RPMI8226 (cell line): ENCODE results near the gene HDDC2.

Experiments
- DNase-seq: peaks from one replicate; pipeline ENCODE4 v3.0.0-alpha.2; 2015

The HDDC2 gene

DNA sequence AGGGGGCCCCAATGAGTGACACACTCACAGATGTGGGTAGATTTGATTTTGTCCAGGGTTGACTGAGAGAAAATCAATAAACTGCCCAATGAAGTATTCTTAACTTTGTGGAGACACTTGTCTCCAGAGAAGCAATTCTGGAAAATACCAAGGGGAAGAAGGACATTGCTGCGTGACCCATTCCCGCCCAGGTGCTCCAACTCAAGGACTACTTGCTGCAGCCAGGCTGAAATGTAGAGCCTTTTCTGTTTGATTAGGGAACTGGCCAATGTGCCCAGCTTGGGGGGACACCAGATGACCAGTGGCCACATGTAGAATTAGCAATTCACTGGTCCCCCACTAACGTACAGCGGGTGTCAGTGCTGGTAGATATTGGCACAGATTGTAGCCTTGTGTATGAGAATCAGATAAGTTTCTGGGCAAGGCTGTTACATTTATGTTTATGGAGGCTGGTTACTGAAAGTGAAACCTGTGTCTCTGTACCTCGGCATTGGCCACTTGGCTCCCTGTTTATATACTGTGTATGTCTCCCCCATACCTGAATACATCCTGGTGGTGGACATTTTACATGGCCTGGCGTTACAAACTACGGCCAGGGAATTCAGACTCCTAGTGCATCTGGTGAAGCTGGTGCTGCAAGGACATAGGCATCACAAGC, 32.3 kb downstream of the HDDC2 start:
- DNase-seq: no peak

DNA sequence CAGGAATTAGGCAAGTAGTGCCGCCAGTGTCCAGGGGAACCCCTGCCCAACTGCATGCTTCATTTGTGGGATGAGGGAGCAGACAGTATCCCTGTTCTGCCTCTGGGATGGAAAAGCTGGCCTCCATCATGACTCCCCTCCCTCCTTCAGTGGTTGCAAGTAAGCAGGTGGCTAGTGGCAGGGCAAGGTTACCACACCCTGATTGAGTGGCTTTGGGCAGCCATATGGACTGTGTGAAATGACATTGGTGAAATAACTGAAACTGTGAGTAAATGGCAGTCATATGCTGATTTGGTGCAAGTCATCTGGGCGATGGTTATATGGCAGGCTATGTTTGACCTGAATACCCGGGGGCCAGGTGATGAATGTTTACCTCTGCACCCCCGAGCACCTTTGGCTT, 33.0 kb downstream of the HDDC2 start:
- DNase-seq: no peak

DNA sequence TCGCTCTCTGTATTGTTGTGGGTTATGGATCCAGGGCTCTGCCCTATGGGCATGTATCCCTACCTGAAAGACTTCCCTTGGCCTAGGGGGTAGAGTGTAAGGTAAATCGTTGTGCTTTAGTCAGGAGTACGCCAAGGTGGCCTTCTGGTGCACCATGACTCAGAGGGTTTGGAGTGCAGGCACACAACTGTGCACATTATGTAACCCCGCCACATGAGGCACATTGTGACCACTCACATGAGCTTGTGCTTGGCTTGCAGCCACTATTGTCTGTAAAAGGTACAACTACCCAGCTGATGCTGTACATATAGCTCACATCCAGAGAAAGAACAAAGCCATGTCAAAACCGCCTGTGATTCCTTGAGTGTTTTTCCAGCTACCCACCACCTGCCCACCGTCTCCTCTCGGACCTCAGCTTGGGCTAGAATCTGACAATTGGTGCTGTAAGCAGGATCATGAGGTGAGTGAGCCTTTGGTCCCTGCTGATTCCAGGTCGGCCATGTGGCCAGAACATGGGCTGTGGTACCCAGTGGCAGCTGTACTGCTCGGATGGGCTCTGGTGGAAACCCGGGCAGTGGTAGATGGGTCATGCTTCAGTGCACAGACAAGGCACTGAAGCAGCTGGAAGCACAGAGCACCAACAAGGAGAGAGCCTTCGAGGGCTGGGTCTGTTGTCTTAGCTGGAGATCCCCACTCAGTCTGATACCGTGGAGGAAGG, 33.8 kb downstream of the HDDC2 start:
- DNase-seq: no peak

DNA sequence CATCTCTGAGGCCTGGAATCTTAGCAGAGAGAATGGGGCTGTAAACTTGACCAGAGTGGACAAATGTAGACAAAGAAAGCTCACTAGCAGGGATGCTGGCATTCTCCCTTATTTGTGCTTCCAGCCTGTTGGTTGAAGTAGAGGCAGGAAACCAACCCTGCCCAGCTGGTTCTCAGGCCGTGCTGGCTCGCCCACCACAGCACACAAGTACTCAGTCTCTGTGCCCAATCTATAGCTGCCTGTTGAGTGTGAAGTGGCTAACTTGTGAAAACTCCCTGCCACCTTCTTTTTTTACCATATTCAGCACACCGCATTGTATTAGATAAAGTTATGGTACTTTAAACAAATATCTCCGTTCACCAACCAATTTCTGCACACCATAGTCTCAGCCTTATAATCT, 37.3 kb downstream of the HDDC2 start:
- no peak for DNase-seq

DNA sequence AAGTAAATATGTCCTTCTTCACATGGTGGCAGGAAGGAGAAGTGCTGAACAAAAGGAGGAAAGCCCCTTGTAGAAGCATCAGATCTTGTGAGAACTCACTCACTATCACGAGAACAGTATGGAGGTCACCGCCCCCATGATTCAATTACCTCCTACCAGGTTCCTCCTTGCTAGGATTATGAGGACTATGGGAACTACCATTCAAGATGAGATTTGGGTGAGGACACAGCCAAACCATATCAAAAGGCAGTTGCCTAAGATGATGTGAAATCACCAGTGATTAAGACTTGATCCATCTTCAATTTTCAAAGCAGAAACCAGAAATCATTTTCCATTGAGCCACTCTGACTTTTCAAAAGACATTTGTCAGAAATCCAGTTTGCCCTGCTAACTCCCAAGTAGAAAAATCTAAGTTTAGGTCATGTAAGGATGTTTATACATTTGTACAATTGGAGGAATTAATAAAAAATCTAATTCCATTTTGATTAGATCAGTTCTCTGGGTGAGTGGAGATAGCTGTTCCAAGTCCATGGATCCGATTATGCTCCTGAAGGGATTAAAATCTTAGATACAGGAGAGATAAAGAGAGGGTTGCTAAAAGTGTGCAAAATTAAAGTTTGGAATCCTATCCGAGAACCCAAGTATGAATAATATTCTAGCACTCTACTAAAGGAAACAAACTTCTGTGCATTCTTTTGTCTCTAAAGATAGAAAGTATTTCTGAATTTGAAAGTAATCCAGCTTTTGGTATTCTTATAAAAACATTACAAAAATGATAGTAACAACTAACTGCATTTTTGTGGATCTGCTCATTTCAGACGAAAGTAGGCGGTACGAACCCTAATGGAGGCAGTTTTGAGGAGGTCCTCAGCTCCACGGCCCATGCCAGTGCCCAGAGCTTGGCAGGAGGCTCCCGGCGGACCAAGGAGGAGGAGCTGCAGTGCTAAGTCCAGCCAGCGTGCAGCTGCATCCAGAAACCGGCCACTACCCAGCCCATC, 39.5 kb downstream of the HDDC2 start:
- DNase-seq: no peak

DNA sequence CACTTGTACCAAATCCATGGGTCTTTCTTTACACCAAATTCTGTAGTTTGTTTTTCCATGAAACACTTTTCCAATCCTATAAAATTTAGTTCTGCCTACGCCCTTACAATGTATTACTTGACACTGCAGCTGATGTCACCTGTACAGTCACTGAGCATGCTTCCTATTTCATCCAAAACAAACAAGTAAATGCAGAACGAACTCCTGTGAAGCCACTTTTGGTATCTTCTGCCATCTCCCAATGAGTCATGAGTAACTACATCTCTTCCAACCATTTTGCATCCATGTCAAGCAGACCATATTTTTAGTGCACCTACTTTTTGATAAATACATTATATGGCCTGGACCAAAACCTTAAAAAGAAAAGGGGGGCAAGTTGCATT, 42.4 kb downstream of the HDDC2 start:
- no peak for DNase-seq

DNA sequence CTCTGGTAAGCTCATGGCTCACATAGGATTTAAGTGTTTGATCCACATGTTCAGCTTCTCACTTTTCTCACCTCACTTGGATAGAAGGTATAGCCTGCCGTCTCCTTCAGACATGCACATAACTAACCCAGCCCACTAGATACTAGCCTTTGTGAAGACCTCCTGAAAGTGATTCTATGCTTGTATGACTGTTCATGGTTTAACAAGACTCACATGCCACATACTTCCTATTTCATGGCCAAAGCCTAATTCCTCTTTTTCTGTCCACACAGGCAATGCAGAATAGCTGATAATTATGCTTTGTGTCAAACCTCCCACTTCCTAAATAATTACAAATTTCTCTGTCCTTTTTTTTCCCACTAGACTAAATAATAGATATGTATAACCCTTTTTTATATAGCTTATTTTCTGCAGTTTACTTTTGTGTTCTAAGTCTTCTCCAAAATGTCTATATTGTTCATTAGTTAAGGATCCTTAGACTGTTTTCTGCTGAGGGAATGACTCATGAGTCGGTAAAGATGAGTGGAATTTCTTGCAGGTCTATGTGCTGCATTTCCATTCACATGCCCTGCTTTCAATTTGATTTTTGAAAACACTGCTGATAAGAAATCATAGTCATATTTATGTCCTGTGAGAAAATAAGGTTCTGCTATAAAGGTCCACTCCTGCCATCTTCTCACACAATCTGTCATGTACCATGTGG, 43.0 kb downstream of the HDDC2 start:
- DNase-seq: no peak

DNA sequence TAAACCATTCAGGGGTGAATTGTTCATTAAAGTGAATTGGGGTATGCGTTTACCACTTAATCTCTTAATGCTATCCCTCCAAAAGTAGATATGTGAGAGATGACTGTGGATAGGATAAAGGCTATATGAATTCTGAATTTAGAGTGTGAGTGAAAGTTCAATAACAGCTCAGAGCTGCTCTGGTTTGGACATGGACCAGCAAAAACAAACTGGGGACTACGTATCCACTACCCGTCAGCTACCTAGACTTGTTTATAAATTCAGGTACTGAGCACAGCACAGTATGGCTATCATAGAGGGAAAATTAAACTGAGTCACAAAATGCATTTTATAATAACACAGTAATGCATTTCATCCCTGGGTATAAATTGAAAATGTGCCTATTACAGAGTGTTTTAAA, 44.4 kb downstream of the HDDC2 start:
- DNase-seq: no peak

DNA sequence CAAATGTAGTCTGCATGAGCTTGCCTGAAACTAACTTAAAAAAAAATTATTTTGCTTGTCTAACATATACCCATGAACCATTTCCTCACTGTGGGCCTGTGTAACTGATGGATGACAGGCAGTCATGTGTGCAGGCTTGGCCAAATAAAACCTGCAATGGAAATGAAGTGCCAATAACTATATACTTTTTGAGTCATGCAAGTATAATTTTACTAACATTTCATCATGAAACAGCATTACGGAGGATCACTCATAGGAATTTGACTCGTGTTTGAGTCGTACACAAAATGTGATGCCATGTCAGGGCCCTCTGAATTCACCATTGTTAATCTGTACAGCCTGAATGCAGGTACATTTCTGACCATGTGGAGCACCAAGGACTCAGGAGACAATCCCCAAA, 46.6 kb downstream of the HDDC2 start:
- no peak for DNase-seq

DNA sequence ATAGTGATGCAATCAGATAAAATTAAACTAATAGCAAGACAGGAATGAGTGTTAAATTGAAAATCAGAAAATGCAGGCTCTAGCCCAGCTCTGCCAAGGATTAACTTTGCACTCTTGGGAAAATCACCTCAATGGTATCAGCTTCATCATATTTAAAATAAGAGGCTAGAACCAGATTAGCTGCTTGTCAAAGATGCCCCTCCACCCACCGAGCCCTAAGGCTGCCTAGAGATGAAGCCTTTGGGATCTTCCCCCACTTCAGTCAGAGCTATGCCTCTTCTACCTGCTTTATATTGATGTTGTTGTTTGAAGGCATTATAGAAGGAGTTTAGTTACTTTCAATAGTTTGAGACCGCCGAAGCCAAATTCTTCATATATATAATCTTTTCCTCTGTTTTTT, 47.4 kb downstream of the HDDC2 start:
- no peak for DNase-seq

DNA sequence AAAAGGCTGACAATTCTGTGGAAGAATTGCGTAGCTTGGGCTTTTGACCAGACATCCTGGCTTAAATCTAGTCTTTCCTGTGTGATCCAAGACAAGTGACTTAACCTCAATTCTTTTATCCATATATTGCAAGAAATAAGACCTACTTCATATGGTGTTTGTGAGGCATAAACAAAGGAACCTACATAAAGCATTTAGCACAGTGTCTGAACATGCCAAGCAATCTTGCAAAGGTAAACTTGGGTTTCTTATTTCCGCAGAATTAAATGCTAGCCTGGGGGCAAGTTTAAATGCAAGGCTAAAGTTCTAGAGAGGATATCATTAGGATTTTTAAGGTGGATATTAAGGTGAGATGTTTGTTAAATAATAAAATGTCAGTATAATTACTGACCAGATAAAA, 47.9 kb downstream of the HDDC2 start:
- DNase-seq: no peak

DNA sequence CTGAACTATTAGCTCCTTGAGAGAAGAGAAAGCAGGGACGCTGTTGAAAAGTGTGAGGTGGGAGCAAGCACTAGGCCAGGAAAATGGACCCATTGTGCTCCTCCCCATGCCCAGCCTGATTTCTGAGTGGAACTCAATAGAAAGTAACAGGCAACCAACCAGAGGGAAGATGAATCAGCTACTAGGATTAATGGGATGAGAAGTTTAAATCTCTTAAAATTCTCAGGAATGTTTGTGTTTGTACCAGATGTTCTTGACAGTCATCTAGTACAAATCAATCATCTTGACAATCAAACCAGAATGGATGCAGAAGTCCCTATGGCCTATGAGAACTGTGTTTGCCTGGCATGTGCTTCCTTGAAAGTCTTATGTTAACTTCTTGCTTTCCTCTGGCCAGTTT, 48.9 kb downstream of the HDDC2 start:
- no peak for DNase-seq

DNA sequence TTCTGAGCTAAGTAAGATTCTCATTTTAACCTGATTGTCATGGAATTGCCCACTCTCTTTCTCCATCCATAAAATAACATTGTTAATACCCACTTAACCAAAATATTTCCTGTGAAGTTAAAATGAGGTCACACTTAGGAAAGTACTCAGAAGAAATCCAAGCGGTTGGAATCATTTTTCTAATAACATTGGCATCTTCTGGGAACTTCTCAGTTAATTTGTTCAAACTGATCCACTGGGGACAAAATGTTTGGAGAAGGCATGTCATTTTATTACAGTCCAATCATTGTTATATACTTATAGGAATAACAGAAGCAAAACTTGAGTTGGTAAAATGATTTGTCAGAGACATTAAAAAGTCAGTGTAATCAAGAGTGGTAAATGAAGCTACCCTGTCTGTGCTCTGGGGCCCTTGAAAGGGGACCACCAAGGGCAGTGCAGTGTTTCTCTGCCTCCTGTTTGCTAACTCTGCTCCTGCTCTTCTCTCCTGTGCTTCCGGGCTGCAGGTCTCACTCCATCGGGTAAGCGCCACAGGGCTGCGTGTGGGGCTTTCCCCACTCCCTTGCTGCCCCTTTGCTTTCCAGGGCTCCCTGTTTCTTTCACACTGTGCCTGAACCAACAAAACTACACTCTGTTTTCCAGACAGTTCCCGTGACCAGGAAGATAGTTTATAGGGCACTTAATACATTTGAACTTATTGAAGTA, 50.1 kb downstream of the HDDC2 start:
- no peak for DNase-seq

DNA sequence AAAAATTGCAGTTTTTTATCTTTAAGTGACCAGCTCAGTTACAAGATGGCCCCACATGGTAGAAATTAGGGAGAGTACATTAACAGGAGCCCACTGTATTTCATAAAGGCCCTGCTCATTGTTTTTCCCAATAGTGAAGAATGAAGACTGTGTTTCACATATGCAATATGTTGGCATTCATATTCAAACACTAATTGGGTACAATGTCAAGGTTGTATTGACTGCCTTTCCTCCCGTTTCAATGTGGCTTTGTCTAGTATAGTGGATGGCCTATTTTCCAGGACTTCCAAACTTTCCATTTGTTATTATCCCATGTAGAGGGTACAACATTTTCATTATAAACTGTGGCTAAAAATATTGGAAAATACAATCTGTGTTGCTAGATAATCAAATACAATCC, 51.3 kb downstream of the HDDC2 start:
- DNase-seq: no peak

DNA sequence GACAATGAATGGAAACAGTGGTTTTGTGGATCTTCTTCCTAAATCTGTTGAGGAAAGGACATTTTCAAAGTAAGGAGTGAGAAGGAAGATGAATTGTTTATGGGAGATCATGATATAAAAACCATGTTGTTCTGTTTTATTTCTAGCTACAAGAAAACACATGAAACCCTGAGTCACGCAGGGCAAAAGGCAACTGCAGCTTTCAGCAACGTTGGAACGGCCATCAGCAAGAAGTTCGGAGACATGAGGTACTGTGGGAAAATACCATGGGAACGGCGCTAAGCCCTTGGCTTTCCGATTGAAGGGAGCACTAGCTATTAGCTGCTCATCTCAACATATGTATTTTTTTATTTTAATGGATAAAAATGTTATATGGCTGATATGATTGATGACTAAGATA, 53.6 kb downstream of the HDDC2 start:
- no peak for DNase-seq

DNA sequence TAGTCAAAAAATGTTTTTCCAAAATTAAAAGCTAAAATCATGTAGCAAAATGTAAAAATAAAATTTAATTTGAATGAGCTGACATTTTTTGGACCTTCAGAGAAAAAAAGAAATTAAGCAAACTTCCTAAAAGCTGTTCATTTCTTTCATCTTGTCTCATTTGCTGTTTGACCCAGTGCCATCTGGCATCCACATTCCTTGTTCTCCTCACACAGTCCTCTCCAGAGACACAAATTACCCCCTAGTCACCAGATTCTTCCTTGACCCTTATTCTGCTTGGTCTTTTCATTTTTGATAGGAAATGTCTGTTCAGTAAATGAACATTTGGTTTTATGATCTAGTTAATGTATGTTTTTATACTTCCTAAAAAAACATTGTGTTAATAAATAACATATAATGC, 55.2 kb downstream of the HDDC2 start:
- DNase-seq: no peak

DNA sequence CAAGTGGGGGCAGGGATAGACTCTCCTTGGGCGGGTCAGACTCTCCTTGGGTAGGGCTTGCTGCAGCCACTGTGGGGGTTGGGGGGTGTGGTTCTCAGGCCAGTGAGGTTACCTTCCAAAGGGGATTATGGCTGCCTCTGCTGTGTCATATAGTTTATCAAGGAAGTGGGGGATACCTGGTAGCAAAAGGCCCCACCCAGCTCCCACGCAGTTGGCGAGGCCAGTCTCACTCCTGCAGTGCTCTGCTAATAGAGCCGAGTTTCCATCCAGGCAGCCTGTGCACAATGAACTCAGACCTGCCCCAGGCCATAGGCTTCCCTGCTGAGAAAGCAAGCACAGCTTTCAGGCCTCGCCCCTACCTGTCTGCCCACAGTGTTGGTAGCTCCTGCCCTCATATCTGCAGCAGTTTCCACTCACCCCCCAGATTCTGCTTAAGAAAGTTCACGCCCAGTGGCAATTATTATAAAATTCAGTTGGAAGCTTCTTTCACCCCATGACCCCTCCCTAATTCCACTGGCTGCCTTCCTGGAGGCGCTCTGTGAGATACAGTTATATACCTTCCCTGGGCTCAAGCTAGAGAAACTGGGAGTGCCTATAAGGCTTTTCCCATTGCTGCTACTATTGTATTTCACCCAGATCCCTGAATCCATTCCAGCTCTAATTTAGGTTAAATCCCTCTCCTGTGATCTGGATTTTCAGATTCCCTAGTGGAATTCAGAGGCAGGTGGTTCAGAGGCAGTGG, 56.1 kb downstream of the HDDC2 start:
- no peak for DNase-seq

DNA sequence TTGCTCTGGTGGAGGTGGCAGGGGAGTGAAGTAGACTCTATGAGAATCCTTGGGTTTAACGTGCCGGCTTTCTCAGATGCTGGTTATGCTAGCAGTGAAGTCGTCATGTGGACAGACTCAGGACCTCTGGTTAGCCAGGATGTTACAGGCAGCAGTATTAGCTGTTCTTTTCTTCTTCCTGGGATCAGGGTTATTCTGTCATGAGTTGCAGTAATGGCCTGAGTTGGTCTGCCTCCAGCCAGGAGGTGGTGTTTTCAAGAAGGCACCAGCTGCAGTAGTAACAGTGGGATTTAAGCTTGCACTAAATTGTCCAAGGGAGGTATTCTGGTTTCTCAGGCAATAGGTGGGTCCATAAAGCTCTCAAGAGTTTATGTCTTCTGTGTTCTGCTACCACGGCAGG, 56.7 kb downstream of the HDDC2 start:
- no peak for DNase-seq

DNA sequence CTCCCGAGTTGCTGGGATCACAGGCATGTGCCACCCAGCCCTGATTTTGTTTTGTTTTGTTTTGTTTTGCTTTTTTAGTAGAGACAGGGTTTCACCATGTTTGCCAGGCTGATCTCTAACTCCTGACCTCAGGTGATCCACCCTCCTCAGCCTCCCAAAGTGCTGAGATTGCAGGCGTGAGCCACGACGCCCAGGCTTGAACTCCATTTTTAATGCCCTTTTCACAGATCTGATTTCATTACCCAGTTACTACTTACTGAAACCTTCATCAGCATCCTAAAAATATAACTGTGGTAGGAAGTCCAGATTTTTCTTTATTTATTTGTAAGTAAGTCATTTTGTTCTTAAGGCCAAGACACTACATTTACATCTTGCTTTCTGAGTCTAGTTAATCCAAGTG, 64.0 kb downstream of the HDDC2 start:
- no peak for DNase-seq

DNA sequence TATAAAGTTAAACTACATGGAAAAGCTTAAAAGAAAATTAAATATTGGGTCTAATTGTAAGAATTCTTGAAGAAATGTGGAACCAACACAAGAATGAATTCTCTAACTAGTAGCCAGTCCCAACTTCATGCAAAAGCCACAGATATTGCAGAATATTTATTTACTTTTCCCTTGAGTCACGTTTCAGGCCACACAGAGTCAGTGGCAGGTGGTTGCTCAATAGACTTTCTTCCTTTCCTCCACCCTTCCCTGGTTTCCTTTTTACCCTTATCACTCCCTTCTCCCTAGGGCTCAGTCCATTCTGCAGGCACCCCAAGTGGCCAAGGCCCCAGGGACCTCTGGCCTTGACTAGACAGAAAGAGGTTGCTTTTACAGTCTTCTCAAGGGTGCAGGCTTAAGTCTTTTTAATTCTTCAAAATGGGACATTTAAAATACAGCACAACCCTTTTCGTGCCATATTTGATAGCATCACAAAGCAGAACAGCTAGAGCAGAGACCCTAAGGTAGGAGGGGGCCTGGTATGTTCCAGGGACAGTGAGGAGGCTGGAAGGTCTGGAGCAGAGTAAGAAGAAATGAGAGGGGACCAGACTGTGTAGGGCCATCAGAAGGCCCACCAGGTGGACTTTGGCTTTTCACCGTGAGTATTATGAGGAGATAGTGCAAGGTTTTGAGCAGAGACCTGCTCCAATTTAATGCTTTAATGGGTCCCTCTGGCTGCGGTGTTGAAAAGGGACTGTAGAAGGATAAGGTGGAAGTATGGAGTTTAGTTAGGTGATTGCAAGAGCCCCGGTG, 65.0 kb downstream of the HDDC2 start:
- no peak for DNase-seq

DNA sequence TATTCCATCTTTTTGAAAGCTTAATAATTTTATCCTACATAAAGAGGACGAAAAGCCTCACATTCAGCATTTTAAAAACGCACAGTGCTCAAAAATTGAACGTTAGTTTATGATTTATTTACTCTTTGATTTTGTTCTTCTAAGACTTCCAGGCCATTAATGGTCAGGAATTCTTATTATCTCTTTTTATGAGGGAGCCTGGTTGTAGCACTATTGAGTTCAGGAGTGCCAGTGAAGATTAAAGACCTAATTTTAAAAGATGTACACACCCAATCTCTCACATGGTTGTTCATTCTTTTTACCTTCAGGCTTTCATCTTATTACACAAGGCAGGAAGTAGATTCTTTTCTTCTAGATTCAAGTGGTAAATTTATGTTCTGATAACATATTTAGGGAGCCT, 68.6 kb downstream of the HDDC2 start:
- no peak for DNase-seq
